GM12865 (cell line): ENCODE data around the gene KRT6B.

ENCODE experiments used
- DNase-seq: peaks from one replicate; pipeline ENCODE4 v3.0.0; 2010; ENCODE audit warnings: low read depth
- H3K4me3 ChIP-seq: 2 replicates; pipeline ENCODE4 v1.5.1; 2011; ENCODE audit warnings: mild to moderate bottlenecking, low read depth, low read length, control low read depth
- CTCF ChIP-seq: IDR thresholded peaks from 2 replicates; pipeline ENCODE4 v1.5.1; 2011; ENCODE audit warnings: low read length, control low read depth, low read depth, inconsistent platforms; ENCODE audit not compliant: insufficient read depth; ENCODE audit errors: missing control alignments

The KRT6B gene

GRCh38 chr12:52402873-52403540 is 48.9 kb downstream of the KRT6B start:
- DNase-seq: no peak

GRCh38 chr12:52402377-52402776 is 49.6 kb downstream of the KRT6B start:
- no peak overlapping the region for H3K4me3 ChIP-seq
- no peak for DNase-seq
- TF ChIP-seq CTCF: no peak

More at GRCh38 chr12:52402873-52403540, 48.9 kb downstream of the KRT6B start:
- no peak for TF ChIP-seq CTCF
- no peak overlapping the region for H3K4me3 ChIP-seq

GRCh38 chr12:52401926-52402325 is 50.0 kb downstream of the KRT6B start:
- no peak for TF ChIP-seq CTCF
- H3K4me3 ChIP-seq: no peak overlapping the region
- DNase-seq: no peak

- no peak overlapping the region for H3K4me3 ChIP-seq
- DNase-seq: no peak
- no peak for TF ChIP-seq CTCF
Observed at GRCh38 chr12:52401526-52401925, 50.4 kb downstream of the KRT6B start.

- no peak for TF ChIP-seq CTCF
- DNase-seq: no peak
- H3K4me3 ChIP-seq: no peak overlapping the region
Observed at GRCh38 chr12:52400906-52401305, 51.0 kb downstream of the KRT6B start.

GRCh38 chr12:52399756-52400155 is 52.2 kb downstream of the KRT6B start:
- DNase-seq: no peak
- no peak for TF ChIP-seq CTCF
- H3K4me3 ChIP-seq: no peak overlapping the region

- no peak for TF ChIP-seq CTCF
- no peak for DNase-seq
Observed at GRCh38 chr12:52398176-52398575, 53.8 kb downstream of the KRT6B start.

More at GRCh38 chr12:52398176-52398575, 53.8 kb downstream of the KRT6B start:
- H3K4me3 ChIP-seq: no peak overlapping the region
